ENCODE data around the gene ZIC5. TPM values are rescaled to one million over a fixed set of nuclear protein-coding genes. Genes with fewer than 3 reads are reported as not detected.

ZIC5 gene
- total RNA-seq, 1 experiment from 2014 or later, result 5.2 TPM

DNA sequence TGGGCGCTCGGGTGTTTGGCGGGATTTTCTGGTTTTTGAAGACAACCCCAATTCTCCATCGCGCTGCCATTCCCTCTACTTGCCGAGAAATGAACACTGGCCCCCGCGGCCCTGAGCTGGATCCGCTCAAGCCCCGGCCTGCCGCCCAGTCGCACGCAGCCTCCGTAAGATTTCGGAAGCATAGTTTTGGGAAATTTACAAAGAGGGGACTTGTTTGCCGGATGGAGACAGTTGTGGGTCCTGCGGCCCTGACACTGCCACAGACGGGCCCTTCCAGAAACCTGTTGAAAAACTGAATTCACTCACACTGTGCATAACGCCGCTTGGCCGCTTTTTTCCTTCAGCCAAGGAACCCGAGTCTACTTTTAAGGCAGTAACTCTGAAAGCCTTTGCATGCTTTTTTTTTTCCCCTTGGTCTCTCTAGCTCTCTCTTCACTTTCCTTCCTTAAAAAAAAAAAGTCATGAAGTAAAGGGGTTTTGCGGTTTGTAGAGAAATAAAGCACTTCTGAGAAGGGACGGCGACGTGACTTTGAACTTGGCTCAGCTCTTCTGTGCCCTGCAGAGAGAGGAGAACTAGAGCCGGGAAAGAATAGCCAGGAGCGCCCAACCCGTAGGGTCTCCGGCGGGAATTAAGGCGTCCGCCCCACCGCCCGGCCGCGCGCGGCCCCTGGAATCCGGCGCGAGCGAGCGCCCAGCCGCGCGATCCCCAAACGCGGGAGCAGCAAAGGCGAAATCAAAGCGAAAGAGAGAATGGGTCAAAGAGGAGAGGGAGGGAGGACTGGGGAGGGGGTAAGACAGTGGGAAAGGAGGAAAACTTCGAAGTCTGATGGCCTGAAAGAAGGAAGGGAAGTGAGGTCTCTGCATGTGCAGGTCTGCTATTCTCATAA lies 6.6 kb upstream of the ZIC5 start:
- no TSS peak for BruUV-seq (replicated peaks)
- H3K9me3 ChIP-seq (ENCODE audit: control insufficient read depth, insufficient read depth, low read depth, low read length), result no peaks in the 10 kb centered on the region
- DNase-seq (ENCODE audit: low read depth, low spot score), result no peak
- ChIA-PET CTCF (no interaction called here), POLR2A (no interaction called here)
- H3K27ac ChIP-seq (ENCODE audit: low read length), result no peak overlapping the region
- no peaks in the 10 kb centered on the region for H3K27me3 ChIP-seq (ENCODE audit: control insufficient read depth, insufficient read depth, low read length)
- intact Hi-C loops (cut with micrococcal nuclease; ENCODE audit: unreplicated experiment) (no loop called here), in situ Hi-C loops (cut with HindIII; ENCODE audit: low pct_unique_long_range_greater_than_20kb, low sequenced_read_pairs) (no loop called here)
- no peak overlapping the region for H3K4me3 ChIP-seq (ENCODE audit: low read depth in 2 of 2, low read length in 2 of 2)
- peaks cover 21% of the 10 kb centered on the region for H3K4me1 ChIP-seq (ENCODE audit: control insufficient read depth, insufficient read depth, low read length)
- ATAC-seq, result no peak
- H3K36me3 ChIP-seq (ENCODE audit: control insufficient read depth, insufficient read depth, low read length), result peaks cover under 1% of the 10 kb centered on the region; the same call in 1 of the 2 replicates
- no peak for TF ChIP-seq REST (IDR thresholded peaks at IDR 0.05; ENCODE audit: insufficient read depth in 1 of 2, low read depth in 2 of 2, low read length in 1 of 2)
- TF ChIP-seq, protein P1, sequence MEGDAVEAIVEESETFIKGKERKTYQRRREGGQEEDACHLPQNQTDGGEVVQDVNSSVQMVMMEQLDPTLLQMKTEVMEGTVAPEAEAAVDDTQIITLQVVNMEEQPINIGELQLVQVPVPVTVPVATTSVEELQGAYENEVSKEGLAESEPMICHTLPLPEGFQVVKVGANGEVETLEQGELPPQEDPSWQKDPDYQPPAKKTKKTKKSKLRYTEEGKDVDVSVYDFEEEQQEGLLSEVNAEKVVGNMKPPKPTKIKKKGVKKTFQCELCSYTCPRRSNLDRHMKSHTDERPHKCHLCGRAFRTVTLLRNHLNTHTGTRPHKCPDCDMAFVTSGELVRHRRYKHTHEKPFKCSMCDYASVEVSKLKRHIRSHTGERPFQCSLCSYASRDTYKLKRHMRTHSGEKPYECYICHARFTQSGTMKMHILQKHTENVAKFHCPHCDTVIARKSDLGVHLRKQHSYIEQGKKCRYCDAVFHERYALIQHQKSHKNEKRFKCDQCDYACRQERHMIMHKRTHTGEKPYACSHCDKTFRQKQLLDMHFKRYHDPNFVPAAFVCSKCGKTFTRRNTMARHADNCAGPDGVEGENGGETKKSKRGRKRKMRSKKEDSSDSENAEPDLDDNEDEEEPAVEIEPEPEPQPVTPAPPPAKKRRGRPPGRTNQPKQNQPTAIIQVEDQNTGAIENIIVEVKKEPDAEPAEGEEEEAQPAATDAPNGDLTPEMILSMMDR (IDR thresholded peaks at IDR 0.05), result no peak
- no peak for TF ChIP-seq POLR2AphosphoS5 (IDR thresholded peaks at IDR 0.05; ENCODE audit: low read depth, low read length)
- TF ChIP-seq SIN3A (IDR thresholded peaks at IDR 0.05; ENCODE audit: borderline replicate concordance, insufficient read depth, low read depth, low read length), result no peak
- no peak for TF ChIP-seq TCF7L2 (IDR thresholded peaks at IDR 0.05; ENCODE audit: low read depth, low read length)

DNA sequence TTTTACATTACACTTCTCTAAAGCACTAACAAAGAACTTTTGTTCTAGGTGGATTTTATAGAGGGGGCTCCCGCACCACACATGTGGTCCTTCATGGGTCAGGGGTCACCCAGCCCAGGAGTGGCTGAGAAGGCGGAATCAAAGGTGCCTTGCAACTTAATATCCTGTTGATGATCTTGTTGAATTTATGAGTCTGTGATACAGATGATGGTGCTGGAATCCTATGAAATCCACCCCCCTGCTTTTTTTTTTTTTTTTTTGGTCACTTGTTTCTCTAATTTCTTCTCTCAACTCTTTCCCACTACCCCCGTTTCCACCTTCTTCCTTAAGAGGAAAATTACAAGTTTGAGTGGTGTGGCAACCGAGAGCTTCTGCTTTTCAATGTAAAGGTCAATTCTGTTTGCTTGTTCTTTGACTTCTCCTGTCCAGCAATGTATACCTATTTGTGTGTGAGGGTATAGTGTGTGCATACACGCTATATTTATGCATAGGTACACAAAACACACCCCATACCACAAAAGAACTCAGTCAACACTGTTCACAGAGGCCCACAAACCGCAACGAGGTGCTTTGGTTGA lies 5.9 kb upstream of the ZIC5 start:
- DNase-seq (ENCODE audit: low read depth, low spot score) (no peak), ATAC-seq (no peak)
- POLR2A ChIA-PET, result no interaction called here
- Histone ChIP-seq H3K4me1 (ENCODE audit: control insufficient read depth, insufficient read depth, low read length) (peaks cover 21% of the 10 kb centered on the region), H3K27ac (ENCODE audit: low read length) (no peak overlapping the region), H3K36me3 (ENCODE audit: control insufficient read depth, insufficient read depth, low read length) (no peaks in the 10 kb centered on the region), H3K9me3 (ENCODE audit: control insufficient read depth, insufficient read depth, low read depth, low read length) (no peaks in the 10 kb centered on the region), H3K4me3 (ENCODE audit: low read depth in 2 of 2, low read length in 2 of 2) (no peak overlapping the region), H3K27me3 (ENCODE audit: control insufficient read depth, insufficient read depth, low read length) (no peaks in the 10 kb centered on the region)
- in situ Hi-C loops (cut with HindIII; ENCODE audit: low pct_unique_long_range_greater_than_20kb, low sequenced_read_pairs) (no loop called here), intact Hi-C loops (cut with micrococcal nuclease; ENCODE audit: unreplicated experiment) (no loop called here)
- TF ChIP-seq REST (IDR thresholded peaks at IDR 0.05; ENCODE audit: insufficient read depth in 1 of 2, low read depth in 2 of 2, low read length in 1 of 2) (no peak), TCF7L2 (IDR thresholded peaks at IDR 0.05; ENCODE audit: low read depth, low read length) (no peak), POLR2AphosphoS5 (IDR thresholded peaks at IDR 0.05; ENCODE audit: low read depth, low read length) (no peak), SIN3A (IDR thresholded peaks at IDR 0.05; ENCODE audit: borderline replicate concordance, insufficient read depth, low read depth, low read length) (no peak)
- TF ChIP-seq, protein P1 (IDR thresholded peaks at IDR 0.05), result no peak
- BruUV-seq (replicated peaks), result no TSS peak
- CTCF ChIA-PET, result no interaction called here
